Stimulated activated CD8-positive, alpha-beta memory T cell treated with anti-CD3 and anti-CD28 coated beads, Interleukin-12 subunit alpha, Interleukin-12 subunit beta, amount 100 ng/mL, for 4 hours (primary cell): ENCODE results near the gene SF1.
"Not testable (repeated sequence)": the region's sequence is repeated elsewhere in the genome, so short reads cannot be mapped to it uniquely, and the experiment has no call there.

Experiments used
- DNase-seq: peaks from one replicate; pipeline ENCODE4 v3.0.0-alpha.2; 2020; ENCODE audit warnings: low read depth

Gene SF1

GRCh38 chr11:64778473-64779298 lies at the start of gene SF1:
Gene SF1 (minus strand): TSS chr11:64778542. CDS start chr11:64778392, 150 bp downstream.
- DNase-seq, result peak; percentile 97

- DNase-seq, result no peak
These were observed 49.1 kb upstream of the SF1 start for GRCh38 chr11:64827451-64827839.

DNA sequence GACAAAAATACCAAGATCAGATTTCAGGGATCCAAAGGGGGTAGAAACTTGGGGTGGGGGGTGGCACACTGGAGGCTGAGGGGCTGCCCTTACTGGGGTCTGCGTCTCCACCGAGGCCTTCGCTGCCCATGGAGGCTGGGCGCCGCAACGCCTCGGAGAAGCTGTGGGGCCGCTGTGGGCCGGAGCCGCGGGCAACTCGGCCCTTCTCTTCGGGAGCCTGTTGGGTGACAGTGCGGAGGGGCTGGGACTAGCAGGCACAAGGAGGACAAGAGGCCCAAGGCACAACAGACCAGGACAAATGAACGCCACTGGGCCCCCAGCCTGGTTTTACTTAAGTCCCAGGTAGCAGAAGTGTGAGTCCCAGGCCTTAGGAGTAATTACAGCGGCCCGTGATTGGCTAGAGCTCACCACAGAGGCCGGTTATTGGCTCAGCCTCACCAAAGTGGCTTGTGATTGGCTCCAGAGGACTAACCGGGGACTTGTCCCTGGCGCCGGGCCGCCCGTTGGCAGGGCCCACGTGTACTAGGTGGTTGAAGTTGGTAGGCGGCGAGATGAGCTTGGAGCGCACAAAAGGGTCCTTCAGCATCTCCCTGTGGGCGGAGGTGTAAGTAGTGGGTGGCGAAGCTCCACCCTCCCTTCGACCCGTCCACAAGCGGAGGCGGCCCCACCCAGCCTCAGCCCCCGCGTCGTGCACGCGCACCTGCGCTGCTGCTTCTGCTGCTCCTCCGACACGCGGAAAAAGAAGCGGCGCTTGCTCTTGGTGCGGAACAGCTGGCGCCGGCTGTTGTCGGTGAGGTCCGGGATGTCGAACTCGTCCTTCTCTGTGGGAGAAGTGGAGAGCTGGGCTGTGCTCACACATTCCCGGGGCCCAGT lies 48.5 kb upstream of the SF1 start:
- DNase-seq, result no peak

- no peak for DNase-seq
These were observed 47.7 kb upstream of the SF1 start for GRCh38 chr11:64826062-64826461.

GRCh38 chr11:64823568-64824119 lies 45.3 kb upstream of the SF1 start:
- DNase-seq, result no peak

DNA sequence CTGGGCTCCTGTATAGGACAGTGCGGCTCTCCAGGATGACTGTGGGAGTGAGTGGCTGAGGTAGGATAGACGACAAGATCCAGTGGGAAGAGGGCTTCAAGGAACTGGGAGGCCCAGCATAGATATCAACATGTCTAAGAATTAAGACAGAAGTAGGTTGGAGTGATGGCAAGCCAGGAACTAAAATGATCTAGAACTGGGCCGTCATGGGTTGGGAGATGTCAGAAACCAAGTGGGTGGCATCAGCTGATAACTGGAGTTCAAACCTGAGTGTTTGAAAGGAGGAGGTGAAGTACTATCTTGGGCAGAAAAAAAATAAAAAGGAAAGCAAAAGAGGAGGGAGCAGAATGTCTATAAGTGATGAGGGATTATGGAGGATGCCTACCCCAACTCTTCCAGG lies 39.1 kb upstream of the SF1 start:
- DNase-seq, result no peak

DNA sequence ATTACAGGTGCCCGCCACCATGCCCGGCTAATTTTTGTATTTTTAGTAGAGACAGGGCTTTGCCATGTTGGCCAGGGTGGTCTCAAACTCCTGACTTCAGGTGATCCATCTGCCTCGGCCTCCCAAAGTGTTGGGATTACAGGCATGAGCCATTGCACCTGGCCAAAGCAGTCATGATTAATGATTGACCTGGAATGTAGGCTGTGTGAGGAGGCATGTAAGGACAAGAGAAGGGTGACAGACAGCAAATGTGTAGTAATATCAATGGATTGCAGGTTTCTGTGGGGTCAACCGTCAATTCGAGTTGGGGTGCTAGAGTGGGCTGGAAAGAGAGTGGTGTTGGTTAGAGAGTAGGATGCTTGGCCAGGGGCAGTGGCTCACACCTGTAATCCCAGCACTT lies 37.1 kb upstream of the SF1 start:
- DNase-seq, result not testable (repeated sequence)

GRCh38 chr11:64814712-64815187 lies 36.4 kb upstream of the SF1 start:
- DNase-seq, result no peak

GRCh38 chr11:64813826-64814225 lies 35.5 kb upstream of the SF1 start:
- DNase-seq, result no peak

GRCh38 chr11:64810891-64811272 lies 32.5 kb upstream of the SF1 start:
- no peak for DNase-seq

DNA sequence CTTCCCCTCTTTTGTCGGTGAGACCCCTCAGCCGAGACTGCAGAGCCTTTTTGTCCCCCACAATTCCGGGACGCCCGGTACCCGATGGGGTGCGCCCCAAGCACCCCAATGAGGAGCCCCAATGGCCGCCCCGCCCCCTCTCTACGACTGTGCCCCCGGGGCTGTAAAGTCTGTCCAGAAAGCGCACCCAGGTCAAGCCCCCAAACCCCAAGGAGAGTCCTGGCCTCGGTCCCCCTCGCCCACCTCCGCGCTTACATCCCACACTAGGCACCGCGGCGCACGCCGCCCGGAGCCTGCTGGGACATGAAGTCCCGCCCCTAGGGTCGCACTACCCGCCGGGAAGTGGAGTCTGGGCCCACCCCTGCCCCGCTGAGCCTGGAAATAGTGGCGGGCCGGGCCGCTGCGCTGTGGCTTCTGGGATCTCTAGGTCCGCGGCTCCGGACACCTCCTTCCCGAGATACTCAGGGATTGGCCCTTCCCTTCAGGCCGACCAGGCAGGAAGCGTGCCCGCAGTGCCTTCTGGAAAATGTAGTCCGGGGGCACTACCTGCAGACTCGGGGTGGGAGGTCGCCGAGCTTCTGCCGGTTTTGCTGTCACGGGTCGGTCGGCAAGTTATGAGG lies 32.0 kb upstream of the SF1 start, which contains the start of gene MEN1:
TSS of gene MEN1 (minus strand) at position 281 of the 620 bp plus-strand sequence. CDS start 442 bp downstream, outside the sequence.
- DNase-seq, result peak; percentile 63

- DNase-seq, result no peak
These were observed 31.5 kb upstream of the SF1 start for GRCh38 chr11:64809781-64810241.

- DNase-seq, result no peak
These were observed 27.1 kb upstream of the SF1 start for GRCh38 chr11:64805481-64805880.

DNA sequence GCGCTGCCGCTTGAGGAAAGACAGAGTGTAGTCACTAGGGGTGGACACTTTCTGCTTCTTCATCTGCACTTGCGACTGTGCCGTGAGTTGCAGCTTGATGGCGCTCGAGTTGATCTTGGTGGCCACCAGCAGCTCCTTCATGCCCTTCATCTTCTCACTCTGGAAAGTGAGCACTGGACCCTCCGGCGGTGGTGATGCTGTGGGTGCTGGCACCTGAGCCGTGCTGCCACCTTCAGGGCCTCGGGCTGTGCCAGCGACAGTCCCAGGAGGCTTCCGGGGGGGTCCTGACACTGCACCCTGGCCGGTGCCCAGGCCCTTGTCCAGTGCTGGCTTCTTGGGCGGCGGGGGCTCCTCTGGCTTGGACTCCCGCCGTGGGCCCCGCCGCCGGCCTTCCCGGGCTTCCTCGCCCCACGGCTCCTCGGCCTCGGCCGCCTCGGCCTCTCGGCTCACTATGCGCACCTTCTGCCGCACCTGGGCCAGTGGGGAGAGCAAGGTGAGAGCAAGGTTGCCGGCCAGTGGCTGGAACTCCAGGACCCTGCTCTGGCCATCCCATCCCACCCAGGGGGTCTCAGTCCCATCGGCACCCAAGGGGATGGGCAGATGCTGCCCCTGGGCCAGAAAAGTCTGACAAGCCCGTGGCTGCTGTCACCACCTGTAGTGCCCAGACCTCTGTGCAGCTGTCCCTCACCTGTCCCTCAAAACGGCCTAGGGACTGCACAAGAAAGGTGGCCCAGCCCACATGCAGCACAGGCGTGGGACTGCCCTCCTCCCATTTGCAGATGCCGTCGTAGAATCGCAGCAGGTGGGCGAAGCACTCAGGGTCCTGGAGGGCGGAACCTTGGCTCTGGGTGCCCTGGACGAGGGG lies 26.2 kb upstream of the SF1 start:
- DNase-seq, result no peak

DNA sequence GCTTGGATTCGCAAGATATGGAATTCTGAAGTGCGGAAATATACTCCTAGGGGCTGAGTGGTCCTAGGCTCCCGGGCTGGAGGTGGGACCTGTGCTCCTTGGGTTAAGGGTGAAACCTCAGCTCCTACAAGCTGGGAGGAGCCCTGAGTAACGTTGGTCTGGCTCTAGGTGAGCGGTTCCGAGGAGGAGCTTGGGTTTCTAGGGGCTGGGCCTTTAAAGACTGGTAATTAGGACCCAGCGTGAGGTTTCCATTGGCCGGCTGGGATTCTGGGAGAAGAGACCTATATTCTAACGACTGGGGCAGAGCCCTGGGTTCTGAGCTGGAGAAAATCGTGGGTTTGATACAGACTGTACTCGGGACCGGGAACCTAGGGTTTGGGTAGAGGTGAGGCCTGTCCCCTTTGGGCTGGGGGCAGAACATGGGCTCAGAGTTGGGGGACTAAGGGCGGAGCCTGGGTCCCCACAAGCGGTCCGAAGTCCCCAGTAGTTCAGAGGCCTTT lies 25.6 kb upstream of the SF1 start:
- DNase-seq, result no peak

GRCh38 chr11:64803158-64803845 lies 25.0 kb upstream of the SF1 start, which contains the start of gene MAP4K2:
Gene MAP4K2 (minus strand): TSS chr11:64803214. CDS start chr11:64803149, 65 bp downstream.
- DNase-seq, result peak; percentile 83

DNA sequence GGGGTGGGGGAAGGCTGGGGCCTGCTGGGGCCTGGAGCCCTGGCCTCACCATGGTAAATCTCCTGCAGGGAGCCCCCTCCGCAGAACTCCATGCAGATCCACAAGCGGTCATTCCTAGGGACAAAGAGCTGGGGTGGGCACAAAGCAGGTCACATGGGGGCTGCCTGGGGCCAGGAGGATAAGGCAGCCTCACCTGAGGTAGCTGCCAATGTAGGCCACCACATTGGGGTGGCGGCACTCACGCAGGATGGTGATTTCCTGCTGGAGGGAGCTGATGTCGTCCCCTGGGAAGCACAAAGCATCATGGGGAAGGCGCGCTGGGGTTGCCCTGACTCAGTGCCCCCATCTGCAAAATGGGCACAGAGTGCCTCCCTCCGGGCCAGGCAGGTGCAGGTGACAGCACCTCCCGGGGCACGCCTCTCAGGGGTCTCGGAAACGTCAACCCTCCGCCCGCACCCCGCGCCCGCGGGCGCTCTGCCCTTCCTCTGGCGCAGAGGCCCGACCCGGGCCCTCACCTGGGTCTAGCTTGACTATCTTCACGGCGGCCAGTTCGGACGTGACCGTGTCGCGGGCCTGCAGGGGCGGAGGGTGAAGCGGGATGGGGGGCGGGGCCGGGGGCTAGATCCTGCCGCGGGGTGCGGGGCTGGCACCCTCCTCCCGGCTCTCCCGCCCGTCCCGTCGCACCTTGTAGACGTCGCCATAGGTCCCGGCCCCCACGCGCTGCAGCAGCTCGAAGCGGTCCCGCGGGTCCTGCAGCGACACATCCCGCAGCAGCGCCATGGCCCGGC lies 24.2 kb upstream of the SF1 start:
- DNase-seq, result no peak

DNA sequence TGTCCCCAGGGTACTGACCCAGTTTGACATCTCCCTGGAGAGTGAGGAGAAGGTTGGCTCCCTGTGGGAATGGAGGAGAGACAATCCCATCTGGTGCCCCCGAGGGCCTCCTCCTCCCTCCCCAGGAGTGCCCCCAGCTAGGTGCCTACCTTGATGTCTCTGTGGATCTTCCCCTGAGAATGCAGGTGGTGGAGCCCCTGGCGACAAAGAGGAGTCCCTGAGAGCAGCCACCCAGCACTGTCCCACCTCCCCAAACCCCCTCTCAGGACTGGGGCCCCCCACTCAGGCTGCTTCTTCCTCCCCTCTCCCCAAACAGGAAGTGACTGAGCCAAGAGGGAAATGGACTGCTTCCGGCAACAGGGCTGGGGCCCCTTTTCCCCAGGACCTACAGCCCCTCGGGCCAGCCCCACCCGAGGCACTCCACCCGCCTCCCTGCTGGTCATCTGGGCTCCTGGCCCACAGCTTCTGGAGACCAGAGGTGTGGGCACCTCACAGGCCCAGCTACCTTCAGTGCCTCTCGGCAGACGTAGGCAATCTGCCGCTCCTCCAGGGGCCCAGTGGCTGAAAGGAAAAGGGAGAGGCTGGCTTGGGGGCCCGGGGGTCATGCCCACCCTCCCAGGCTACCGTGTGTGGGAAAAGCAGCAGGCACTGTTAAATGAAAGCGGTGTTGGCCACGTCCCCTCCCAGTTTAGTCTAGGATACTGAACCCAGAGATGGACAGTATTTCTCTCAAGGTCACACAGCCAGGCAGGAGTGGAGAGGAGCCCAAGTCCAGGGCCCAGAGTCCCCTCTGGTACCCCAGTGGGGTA lies 23.4 kb upstream of the SF1 start:
- no peak for DNase-seq

- DNase-seq, result no peak
These were observed 22.8 kb upstream of the SF1 start for GRCh38 chr11:64801158-64801464.
